ENCODE data around the gene C19orf81. TPM values are rescaled to one million over a fixed set of nuclear protein-coding genes. Genes with fewer than 3 reads are reported as not detected.

Gene C19orf81
- total RNA-seq, 1 experiment from 2014 or later = 9.2 TPM

Other genes with a start within 250 kb of the C19orf81 start
- not detected in 2 replicates for gene SPIB, start 230.5 kb upstream of the C19orf81 start, total RNA-seq (2014; rRNA removed; shearing (Covaris generic))
- gene MYBPC2, start 216.6 kb upstream of the C19orf81 start, total RNA-seq (2014; rRNA removed; shearing (Covaris generic)) = not detected in 2 replicates
- 98.2 and 135 TPM in 2 replicates for gene EMC10, start 172.9 kb upstream of the C19orf81 start, total RNA-seq (2014; rRNA removed; shearing (Covaris generic))
- 0.46 and 0.95 TPM in 2 replicates for gene GARIN5A, start 172.6 kb upstream of the C19orf81 start, total RNA-seq (2014; rRNA removed; shearing (Covaris generic))
- 17.6 and 26.2 TPM in 2 replicates for gene JOSD2, start 138.3 kb upstream of the C19orf81 start, total RNA-seq (2014; rRNA removed; shearing (Covaris generic))
- gene ASPDH, start 135.5 kb upstream of the C19orf81 start, total RNA-seq (2014; rRNA removed; shearing (Covaris generic)) = not detected in 2 replicates
- gene LRRC4B, start 81.0 kb upstream of the C19orf81 start, total RNA-seq (2014; rRNA removed; shearing (Covaris generic)) = 1.8 and 5.6 TPM in 2 replicates
- gene SYT3, start 9.6 kb upstream of the C19orf81 start, total RNA-seq (2014; rRNA removed; shearing (Covaris generic)) = 0.36 and 1.4 TPM in 2 replicates
- 0.17 and 2.4 TPM in 2 replicates for gene SHANK1, start 70.4 kb downstream of the C19orf81 start, total RNA-seq (2014; rRNA removed; shearing (Covaris generic))
- gene CLEC11A, start 73.9 kb downstream of the C19orf81 start, total RNA-seq (2014; rRNA removed; shearing (Covaris generic)) = 47.6 and 56.9 TPM in 2 replicates
- not detected in 2 replicates for gene GPR32, start 121.0 kb downstream of the C19orf81 start, total RNA-seq (2014; rRNA removed; shearing (Covaris generic))
- not detected in 2 replicates for gene ACP4, start 141.0 kb downstream of the C19orf81 start, total RNA-seq (2014; rRNA removed; shearing (Covaris generic))
- not detected in 2 replicates for gene KLK1, start 174.3 kb downstream of the C19orf81 start, total RNA-seq (2014; rRNA removed; shearing (Covaris generic))
- 1.0 TPM in 1 of 2 replicates, not detected in the other for gene KLK15, start 184.1 kb downstream of the C19orf81 start, total RNA-seq (2014; rRNA removed; shearing (Covaris generic))
- not detected in 2 replicates for gene KLK3, start 205.5 kb downstream of the C19orf81 start, total RNA-seq (2014; rRNA removed; shearing (Covaris generic))
- 0.06 and 0.48 TPM in 2 replicates for gene KLK2, start 224.0 kb downstream of the C19orf81 start, total RNA-seq (2014; rRNA removed; shearing (Covaris generic))